GM13976 (cell line): Measurements from ENCODE around the gene HNRNPL.

Source experiments
- DNase-seq: peaks from one replicate; pipeline ENCODE4 v3.0.0; 2012; ENCODE audit warnings: low spot score
- in situ Hi-C: fragments of 300-500 bp; cut with MboI; formaldehyde crosslinking; loops from one replicate; pipeline ENCODE4 v1.12.0; 2022; ENCODE audit warnings: low sequenced_read_pairs, mixed read lengths, inconsistent platforms; ENCODE audit not compliant: unreplicated experiment
- TF ChIP-seq, protein P1 (sequence below): IDR thresholded peaks from 2 replicates; pipeline ENCODE4 v1.5.1; 2012; ENCODE audit warnings: borderline replicate concordance, mild to moderate bottlenecking; ENCODE audit not compliant: insufficient read depth; ENCODE audit errors: extremely low read depth, missing control alignments, control extremely low read depth

Gene HNRNPL

DNA sequence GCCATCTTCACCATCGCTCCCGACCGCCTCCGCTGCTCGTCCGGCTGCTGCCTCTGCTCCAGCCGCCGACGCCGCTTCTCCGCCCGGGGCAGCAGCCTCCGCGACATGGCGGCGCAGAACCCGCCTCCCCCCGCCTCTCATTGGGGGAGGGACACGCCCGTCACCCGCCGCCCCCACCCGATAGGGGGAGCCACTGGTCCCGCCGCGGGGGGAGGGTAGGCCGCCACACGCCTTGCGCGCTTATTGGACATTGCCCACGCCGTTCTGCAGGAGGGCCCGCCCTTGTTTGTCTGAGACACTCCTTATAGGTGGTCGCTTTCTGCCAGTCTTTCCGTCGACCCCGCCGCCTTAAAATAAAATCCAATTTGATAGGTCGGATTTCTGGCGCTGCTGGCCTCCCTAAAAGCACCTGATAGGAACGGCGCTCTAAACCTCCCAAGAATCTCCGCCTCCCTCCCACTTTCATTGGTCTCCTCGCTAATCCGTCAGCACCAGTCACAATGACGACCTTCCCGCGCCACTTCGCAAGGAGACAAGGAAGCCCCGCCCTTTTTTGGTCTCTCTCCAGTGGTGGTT lies at the start of gene HNRNPL:
HNRNPL (minus strand) TSS at position 127 of the 576 bp plus-strand sequence; CDS start at position 107, 20 bp downstream.
- peak; percentile 94 for DNase-seq
- in situ Hi-C loops, result no loop called here
- TF ChIP-seq, protein P1, sequence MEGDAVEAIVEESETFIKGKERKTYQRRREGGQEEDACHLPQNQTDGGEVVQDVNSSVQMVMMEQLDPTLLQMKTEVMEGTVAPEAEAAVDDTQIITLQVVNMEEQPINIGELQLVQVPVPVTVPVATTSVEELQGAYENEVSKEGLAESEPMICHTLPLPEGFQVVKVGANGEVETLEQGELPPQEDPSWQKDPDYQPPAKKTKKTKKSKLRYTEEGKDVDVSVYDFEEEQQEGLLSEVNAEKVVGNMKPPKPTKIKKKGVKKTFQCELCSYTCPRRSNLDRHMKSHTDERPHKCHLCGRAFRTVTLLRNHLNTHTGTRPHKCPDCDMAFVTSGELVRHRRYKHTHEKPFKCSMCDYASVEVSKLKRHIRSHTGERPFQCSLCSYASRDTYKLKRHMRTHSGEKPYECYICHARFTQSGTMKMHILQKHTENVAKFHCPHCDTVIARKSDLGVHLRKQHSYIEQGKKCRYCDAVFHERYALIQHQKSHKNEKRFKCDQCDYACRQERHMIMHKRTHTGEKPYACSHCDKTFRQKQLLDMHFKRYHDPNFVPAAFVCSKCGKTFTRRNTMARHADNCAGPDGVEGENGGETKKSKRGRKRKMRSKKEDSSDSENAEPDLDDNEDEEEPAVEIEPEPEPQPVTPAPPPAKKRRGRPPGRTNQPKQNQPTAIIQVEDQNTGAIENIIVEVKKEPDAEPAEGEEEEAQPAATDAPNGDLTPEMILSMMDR, result peak; percentile 40

DNA sequence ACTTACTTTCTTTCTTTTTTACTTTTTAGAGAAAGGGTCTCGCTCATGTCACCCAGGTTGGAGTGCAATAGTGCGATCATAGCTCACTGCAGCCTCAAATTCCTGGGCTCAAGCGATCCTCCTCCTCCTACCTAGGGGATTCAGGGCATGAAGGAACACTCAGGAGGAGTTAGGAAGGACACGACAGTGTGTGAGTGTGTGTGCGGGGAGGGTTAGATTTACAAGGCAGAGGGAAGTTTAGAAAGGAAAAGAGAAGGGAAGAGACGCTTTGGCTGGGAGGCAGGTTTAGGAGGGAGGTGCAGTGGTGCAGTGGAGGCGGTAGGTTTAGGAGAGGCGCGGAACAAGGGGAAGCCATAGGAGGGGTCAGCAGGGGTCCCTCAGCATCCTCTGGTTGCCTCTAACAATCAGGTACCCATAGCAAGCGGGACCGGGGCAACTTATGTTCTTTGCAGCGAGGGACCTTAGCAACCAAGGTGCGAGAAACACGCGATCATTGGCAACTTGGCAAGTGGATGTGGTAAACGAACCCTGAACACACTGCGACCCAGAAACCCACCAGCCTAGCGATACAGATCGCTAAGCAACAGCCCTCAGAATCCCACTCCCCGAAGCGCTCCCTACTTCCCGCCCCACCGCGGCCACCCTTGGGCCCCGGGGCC lies 49.1 kb upstream of the HNRNPL start:
- TF ChIP-seq, protein P1, result no peak
- in situ Hi-C loops, result no loop called here
- DNase-seq, result no peak

DNA sequence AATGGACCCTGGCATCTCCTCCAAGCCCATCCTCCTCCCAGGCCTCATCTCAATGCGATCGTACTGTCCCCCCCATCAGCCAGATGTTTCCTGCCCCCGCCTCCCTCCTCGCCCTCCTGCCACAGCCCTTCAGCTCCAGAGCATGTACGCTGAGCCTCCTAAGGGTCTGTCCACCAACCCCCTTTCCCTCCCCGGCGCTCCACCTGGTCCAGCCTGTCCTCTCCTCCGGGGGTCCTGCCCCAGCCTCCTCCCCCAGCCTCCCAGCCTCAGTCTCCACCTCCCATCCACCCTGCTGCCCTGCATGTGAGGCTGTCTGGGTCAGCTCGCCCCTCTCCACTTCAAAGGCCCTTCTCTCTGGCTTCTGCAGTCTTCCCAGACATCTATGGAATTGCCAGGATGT lies 45.2 kb upstream of the HNRNPL start:
- in situ Hi-C loops, result no loop called here

DNA sequence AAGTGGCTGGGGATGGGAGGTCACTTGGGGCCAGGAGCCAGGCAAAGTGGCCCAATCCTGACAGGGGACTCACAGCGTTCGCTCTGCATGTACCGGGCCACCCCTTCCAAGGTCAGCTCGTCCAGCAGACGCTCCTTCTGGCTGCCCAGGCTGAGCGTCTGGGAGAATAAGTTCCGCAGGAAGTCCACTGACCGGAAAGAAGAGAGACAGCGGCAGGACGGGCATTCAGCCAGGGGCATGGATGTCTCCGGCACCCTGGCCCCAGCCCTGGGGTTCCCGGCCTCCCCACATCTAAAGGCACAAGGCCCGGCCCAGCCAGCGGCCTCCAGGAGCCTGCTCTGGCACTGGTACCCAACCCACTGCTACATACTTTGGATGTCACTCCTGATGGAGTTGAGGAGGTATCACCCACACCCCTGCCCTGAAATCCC lies 43.6 kb upstream of the HNRNPL start:
- TF ChIP-seq, protein P1, result no peak
- in situ Hi-C loops, result no loop called here
- DNase-seq, result no peak

More for the DNA sequence above, 45.2 kb upstream of the HNRNPL start:
- TF ChIP-seq, protein P1, result no peak
- DNase-seq, result no peak

DNA sequence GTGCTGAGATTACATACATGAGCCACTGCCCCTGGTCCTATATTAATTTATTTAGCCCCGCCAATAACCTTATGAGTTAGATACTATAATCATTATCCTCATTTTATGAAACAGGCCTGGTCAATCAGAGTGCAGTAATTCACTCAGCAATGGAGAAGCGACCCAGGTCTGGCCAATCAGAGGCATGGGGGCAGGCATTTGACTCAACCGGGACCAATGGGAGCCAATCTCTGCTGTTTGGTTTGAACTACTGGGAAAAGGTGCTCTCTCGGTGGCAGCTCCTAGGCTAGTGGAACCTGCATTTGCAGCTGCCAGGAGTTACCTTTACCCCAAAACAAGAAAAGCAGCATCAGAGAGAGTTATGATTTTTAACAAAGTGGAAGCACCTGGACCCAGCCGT lies 43.1 kb upstream of the HNRNPL start:
- in situ Hi-C loops, result no loop called here
- DNase-seq, result no peak
- TF ChIP-seq, protein P1, result no peak

DNA sequence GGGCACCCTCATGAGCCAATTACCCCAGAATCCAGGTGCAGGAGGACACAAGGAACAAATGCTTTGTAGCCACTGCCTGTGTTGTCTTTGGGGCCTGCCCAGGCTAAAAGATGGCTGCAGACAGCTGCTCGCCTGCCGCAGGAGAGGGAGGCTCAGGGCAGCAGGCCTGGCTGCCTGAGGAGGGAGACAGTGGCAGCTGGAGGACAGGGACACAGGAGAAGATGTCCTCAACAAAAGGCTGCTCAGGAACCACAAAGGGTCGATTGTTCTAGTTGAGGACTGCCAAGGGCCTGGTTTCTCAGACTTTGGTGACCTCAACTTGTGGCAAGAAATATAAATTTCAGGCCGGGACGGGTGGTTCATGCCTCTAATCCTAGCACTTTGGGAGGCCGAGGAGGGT lies 42.0 kb upstream of the HNRNPL start:
- in situ Hi-C loops, result no loop called here
- no peak for DNase-seq
- TF ChIP-seq, protein P1, result no peak
